BLaER1 treated with 17β-estradiol and CSF1 and Interleukin-3, amounts not matched to agents 10 nM and 100 nM (cell line): Measurements from ENCODE around the gene PRR23B.
"Not testable (repeated sequence)": the region's sequence is repeated elsewhere in the genome, so short reads cannot be mapped to it uniquely, and the experiment has no call there.

Experiments used
- H3K27ac ChIP-seq, 11 experiments: shearing (Covaris generic); formaldehyde crosslinking; 2 replicates each; pipeline ENCODE4 v1.8.1; 2022
- H3K27me3 ChIP-seq, 11 experiments: shearing (Covaris generic); formaldehyde crosslinking; 2 replicates each; pipeline ENCODE4 v1.8.1; 2022
- H3K36me3 ChIP-seq, 11 experiments: shearing (Covaris generic); formaldehyde crosslinking; 2 replicates each; pipeline ENCODE4 v1.8.1; 2022
- H3K4me1 ChIP-seq, 10 experiments: shearing (Covaris generic); formaldehyde crosslinking; 2 replicates each; pipeline ENCODE4 v1.8.1; 2022
- H3K4me2 ChIP-seq, 11 experiments: shearing (Covaris generic); formaldehyde crosslinking; 2 replicates each; pipeline ENCODE4 v1.8.1; 2022
- H3K4me3 ChIP-seq, 10 experiments: shearing (Covaris generic); formaldehyde crosslinking; 2 replicates each; pipeline ENCODE4 v1.8.1; 2022
- H3K9ac ChIP-seq, 11 experiments: shearing (Covaris generic); formaldehyde crosslinking; 2 replicates each; pipeline ENCODE4 v1.8.1; 2022
- H3K9me3 ChIP-seq, 11 experiments: shearing (Covaris generic); formaldehyde crosslinking; replicated peaks in 1 of 11; 2 replicates each; pipeline ENCODE4 v1.8.1; 2022
- H4K20me1 ChIP-seq, 11 experiments: shearing (Covaris generic); formaldehyde crosslinking; 2 replicates each; pipeline ENCODE4 v1.8.1; 2022
- Cebpa-rat ChIP-seq, 11 experiments: shearing (Covaris generic); IDR thresholded peaks; 2 replicates each; pipeline ENCODE4 v1.8.1; 2022

Gene PRR23B

GRCh38 chr3:139020868-139021234, at the start of gene PRR23B:
Gene PRR23B, minus strand, starts transcription at chr3:139020926. Its CDS starts 265 bp downstream, at chr3:139020661.
- Histone ChIP-seq H3K9me3 (peaks cover 19 to 33% (median 28%) of the 10 kb centered on the region in 11 experiments), H3K4me3 (no peak within 1 kb of the TSS), H3K27me3 (no peaks in the 10 kb centered on the region), H3K27ac (no peak within 1 kb of the TSS), H3K4me2 (no peak within 1 kb of the TSS), H3K9ac (no peak within 1 kb of the TSS), H3K36me3 (no peaks in the 10 kb centered on the region), H4K20me1 (no peaks in the 10 kb centered on the region), H3K4me1 (no peaks in the 10 kb centered on the region)
- TF ChIP-seq Cebpa-rat (IDR thresholded peaks at IDR 0.05): no peak

- no peaks in the 10 kb centered on the region for H3K4me1 ChIP-seq
- H3K4me2 ChIP-seq: no peak overlapping the region
- H3K4me3 ChIP-seq: no peak overlapping the region
- no peaks in the 10 kb centered on the region for H3K27me3 ChIP-seq
- no peaks in the 10 kb centered on the region for H3K36me3 ChIP-seq
- H3K9ac ChIP-seq: no peak overlapping the region
- H3K9me3 ChIP-seq: peaks cover 0 to 8% (median 0%) of the 10 kb centered on the region in 11 experiments; a peak in 1 of 22 replicates
- H4K20me1 ChIP-seq: no peaks in the 10 kb centered on the region
- no peak overlapping the region for H3K27ac ChIP-seq
- TF ChIP-seq Cebpa-rat (IDR thresholded peaks at IDR 0.05): no peak
Observed at GRCh38 chr3:139062918-139063317, 42.2 kb upstream of the PRR23B start.

DNA sequence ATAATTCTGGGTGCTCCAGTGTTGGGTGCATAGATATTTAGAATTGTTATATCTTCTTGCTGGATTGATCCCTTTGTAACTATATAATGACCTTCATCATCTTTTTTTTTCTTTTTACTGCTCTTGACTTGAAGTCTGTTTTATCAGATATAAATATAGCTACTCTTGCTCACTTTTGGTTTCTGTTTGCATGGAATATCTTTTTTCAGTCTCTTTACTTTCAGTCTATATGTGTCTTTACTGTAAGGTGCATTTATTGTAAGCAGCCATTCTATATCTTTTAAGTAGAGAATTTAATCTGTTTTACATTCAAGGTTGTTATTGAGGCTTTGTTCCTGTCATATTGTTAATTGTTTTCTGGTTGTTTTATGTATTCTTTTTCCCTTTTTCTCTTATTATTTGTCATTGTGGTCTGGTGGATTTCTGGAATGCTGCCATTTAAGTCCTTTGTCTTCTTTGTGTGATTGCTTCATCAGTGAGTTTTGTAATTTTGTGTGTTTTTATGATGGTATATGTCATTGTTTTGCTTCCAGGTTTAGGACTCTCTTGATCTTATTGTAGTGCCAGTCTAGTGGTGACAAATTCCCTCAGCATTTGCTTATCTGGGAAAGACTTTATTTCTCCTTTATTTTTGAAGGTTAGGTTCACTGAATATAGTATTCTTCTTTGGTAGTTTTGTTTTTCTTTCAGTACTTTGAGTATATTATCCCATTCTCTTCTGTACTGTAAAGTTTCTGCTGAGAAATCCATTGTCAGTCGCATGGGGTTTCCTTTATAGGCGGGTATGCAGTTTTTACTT, 32.3 kb upstream of the PRR23B start:
- H3K4me1 ChIP-seq: no peaks in the 10 kb centered on the region
- H3K4me2 ChIP-seq: no peak overlapping the region
- H3K27ac ChIP-seq: no peak overlapping the region
- H3K36me3 ChIP-seq: no peaks in the 10 kb centered on the region
- peaks cover 25 to 40% (median 31%) of the 10 kb centered on the region in 11 experiments for H3K9me3 ChIP-seq
- no peak overlapping the region for H3K9ac ChIP-seq
- no peaks in the 10 kb centered on the region for H3K27me3 ChIP-seq
- TF ChIP-seq Cebpa-rat (IDR thresholded peaks at IDR 0.05): no peak
- H4K20me1 ChIP-seq: no peaks in the 10 kb centered on the region
- H3K4me3 ChIP-seq: no peak overlapping the region

GRCh38 chr3:139044366-139045210, 23.9 kb upstream of the PRR23B start, which contains the start of gene PRR23C:
Gene PRR23C, minus strand, starts transcription at chr3:139044892. Its CDS starts 272 bp downstream, at chr3:139044620.
- no peak within 1 kb of the TSS for H3K4me3 ChIP-seq
- no peak within 1 kb of the TSS for H3K27ac ChIP-seq
- no peaks in the 10 kb centered on the region for H3K27me3 ChIP-seq
- no peaks in the 10 kb centered on the region for H3K4me1 ChIP-seq
- no peaks in the 10 kb centered on the region for H3K36me3 ChIP-seq
- H3K9me3 ChIP-seq: peaks cover 25 to 45% (median 34%) of the 10 kb centered on the region in 11 experiments
- TF ChIP-seq Cebpa-rat (IDR thresholded peaks at IDR 0.05): no peak
- H3K4me2 ChIP-seq: no peak within 1 kb of the TSS
- no peaks in the 10 kb centered on the region for H4K20me1 ChIP-seq
- no peak within 1 kb of the TSS for H3K9ac ChIP-seq

DNA sequence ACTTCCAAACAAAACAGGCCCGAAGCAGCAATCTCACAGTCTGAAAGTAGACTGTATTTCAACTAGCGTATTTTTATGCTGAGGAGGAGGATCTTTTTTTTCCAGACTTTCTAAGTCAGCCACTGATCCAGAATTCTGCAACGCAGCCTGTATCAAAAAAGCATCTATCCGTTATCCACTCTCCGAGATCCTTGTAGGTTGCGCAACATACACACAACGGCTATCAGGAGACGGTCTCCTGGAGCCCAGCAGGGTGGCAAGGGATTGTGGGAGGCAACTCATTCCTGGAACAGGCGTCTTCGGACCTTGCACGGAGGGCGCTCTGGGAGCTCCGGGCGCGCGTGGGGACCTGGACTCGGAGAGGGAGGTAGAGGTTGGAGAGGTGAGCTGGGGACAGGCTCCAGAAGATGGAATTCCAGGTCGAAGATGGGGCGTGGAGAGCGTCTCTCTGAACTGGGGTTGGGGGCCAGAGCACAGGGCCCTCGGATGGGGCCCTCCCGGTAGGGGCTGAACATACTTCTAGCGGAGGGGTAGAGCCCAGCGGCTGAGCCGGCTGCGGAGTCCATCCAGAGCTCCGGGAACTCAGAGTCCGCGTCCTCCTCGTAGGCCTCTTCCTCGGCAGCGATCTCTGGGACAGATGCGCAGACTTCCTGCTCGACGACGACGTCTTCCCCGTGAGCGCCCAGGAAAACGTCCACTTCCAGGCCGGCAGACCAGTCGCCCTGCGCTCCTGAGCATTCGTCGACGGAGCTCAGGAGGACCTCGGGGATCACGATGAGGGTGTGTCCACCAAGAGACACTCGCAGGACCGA, 23.0 kb upstream of the PRR23B start:
- Histone ChIP-seq H3K27ac (no peak overlapping the region), H3K36me3 (no peaks in the 10 kb centered on the region), H3K9me3 (peaks cover 25 to 45% (median 34%) of the 10 kb centered on the region in 11 experiments), H3K4me2 (no peak overlapping the region), H4K20me1 (no peaks in the 10 kb centered on the region), H3K27me3 (no peaks in the 10 kb centered on the region), H3K9ac (no peak overlapping the region), H3K4me3 (no peak overlapping the region), H3K4me1 (no peaks in the 10 kb centered on the region)
- peak in 10 of 11 experiments; percentile 11 to 88 (median 62); a peak in 15 of 22 replicates for TF ChIP-seq Cebpa-rat (IDR thresholded peaks at IDR 0.05)

- Histone ChIP-seq H3K9ac (no peak overlapping the region), H3K9me3 (peaks cover 0 to 12% (median 6%) of the 10 kb centered on the region in 11 experiments; a peak in 12 of 22 replicates), H3K27me3 (no peaks in the 10 kb centered on the region), H4K20me1 (no peaks in the 10 kb centered on the region), H3K4me2 (no peak overlapping the region), H3K36me3 (no peaks in the 10 kb centered on the region), H3K27ac (no peak overlapping the region), H3K4me1 (no peaks in the 10 kb centered on the region), H3K4me3 (no peak overlapping the region)
- no peak for TF ChIP-seq Cebpa-rat (IDR thresholded peaks at IDR 0.05)
Observed at GRCh38 chr3:139037478-139037877, 16.8 kb upstream of the PRR23B start.

GRCh38 chr3:139032326-139033002, 11.7 kb upstream of the PRR23B start:
- no peaks in the 10 kb centered on the region for H3K36me3 ChIP-seq
- TF ChIP-seq Cebpa-rat (IDR thresholded peaks at IDR 0.05): no peak
- no peak overlapping the region for H3K4me3 ChIP-seq
- H3K4me1 ChIP-seq: no peaks in the 10 kb centered on the region
- peaks cover 20 to 45% (median 33%) of the 10 kb centered on the region in 11 experiments; a peak in 21 of 22 replicates for H3K9me3 ChIP-seq
- H4K20me1 ChIP-seq: no peaks in the 10 kb centered on the region
- H3K27ac ChIP-seq: no peak overlapping the region
- H3K27me3 ChIP-seq: no peaks in the 10 kb centered on the region
- H3K9ac ChIP-seq: no peak overlapping the region
- no peak overlapping the region for H3K4me2 ChIP-seq

- not testable (repeated sequence) for H3K27me3 ChIP-seq, H3K4me2 ChIP-seq, H3K27ac ChIP-seq, H4K20me1 ChIP-seq, H3K9ac ChIP-seq, H3K4me3 ChIP-seq, H3K36me3 ChIP-seq, H3K4me1 ChIP-seq
- peaks cover 20 to 45% (median 33%) of the 10 kb centered on the region in 11 experiments; a peak in 21 of 22 replicates for H3K9me3 ChIP-seq
Observed at GRCh38 chr3:139030576-139030975, 9.8 kb upstream of the PRR23B start.
